ENCODE data around the gene RAB3GAP2. TPM values are rescaled to one million over a fixed set of nuclear protein-coding genes. Genes with fewer than 3 reads are reported as not detected.

The RAB3GAP2 gene
- total and polyA plus RNA-seq, 10 of the 15 experiments (the other 5 are each of a cell fraction or from before 2014, with no cell fraction given): 11.9 to 51.1 (median 24.4) TPM

GRCh38 chr1:220219865-220220698, 52.2 kb downstream of the RAB3GAP2 start (continued):
- TF ChIP-seq REST (IDR thresholded peaks at IDR 0.05; ENCODE audit: low read depth, low read length): 0 out of 2 replicates have a peak, but pooled peaks have one; percentile 6
- peak; percentile 93 for TF ChIP-seq MTA2 (IDR thresholded peaks at IDR 0.05; ENCODE audit: low read depth)
- TF ChIP-seq NFIC (IDR thresholded peaks at IDR 0.05; ENCODE audit: low read depth, low read length): peak; percentile 72
- TF ChIP-seq PKNOX1 (IDR thresholded peaks at IDR 0.05): peak; percentile 11; the same call in 1 of the 2 replicates
- no peak for TF ChIP-seq ZZZ3 (IDR thresholded peaks at IDR 0.05; ENCODE audit: control insufficient read depth, insufficient read length, low read depth)
- TF ChIP-seq EZH2 (IDR thresholded peaks at IDR 0.05; ENCODE audit: borderline replicate concordance, control insufficient read depth, low read depth, low read length): no peak
- peak; percentile 10; the same call in 1 of the 2 replicates for TF ChIP-seq BACH1 (IDR thresholded peaks at IDR 0.05; ENCODE audit: borderline replicate concordance)
